ENCODE data around the gene SLC12A5.
"Not testable (repeated sequence)": the region's sequence is repeated elsewhere in the genome, so short reads cannot be mapped to it uniquely, and the experiment has no call there.

The SLC12A5 gene

GRCh38 chr20:46028772-46029371 lies at the start of gene SLC12A5:
TSS of gene SLC12A5 (plus strand) at chr20:46029215. CDS start at chr20:46029345, 130 bp downstream.
- no peak for DNase-seq

GRCh38 chr20:45981261-45981660 lies 47.8 kb upstream of the SLC12A5 start:
- DNase-seq, result no peak

- DNase-seq, result no peak
Measured at GRCh38 chr20:45983279-45983743, 45.7 kb upstream of the SLC12A5 start.

GRCh38 chr20:45985573-45985972 lies 43.4 kb upstream of the SLC12A5 start:
- no peak for DNase-seq

GRCh38 chr20:45987108-45987780 lies 41.8 kb upstream of the SLC12A5 start:
- peak; percentile 17 for DNase-seq

- not testable (repeated sequence) for DNase-seq
Measured at GRCh38 chr20:45988830-45989229, 40.2 kb upstream of the SLC12A5 start.

- no peak for DNase-seq
Measured at GRCh38 chr20:45991616-45992015, 37.4 kb upstream of the SLC12A5 start.

- no peak for DNase-seq
Measured at GRCh38 chr20:45993197-45993951, 35.6 kb upstream of the SLC12A5 start.

GRCh38 chr20:45994761-45995493 lies 34.1 kb upstream of the SLC12A5 start:
- DNase-seq, result no peak

- not testable (repeated sequence) for DNase-seq
Measured at GRCh38 chr20:45995495-45996097, 33.4 kb upstream of the SLC12A5 start.

GRCh38 chr20:45997187-45997586 lies 31.8 kb upstream of the SLC12A5 start:
- no peak for DNase-seq

GRCh38 chr20:45998337-45998736 lies 30.7 kb upstream of the SLC12A5 start:
- DNase-seq, result no peak

- no peak for DNase-seq
Measured at GRCh38 chr20:45998761-45999160, 30.3 kb upstream of the SLC12A5 start.

GRCh38 chr20:45999557-46000261 lies 29.3 kb upstream of the SLC12A5 start:
- DNase-seq, result no peak

GRCh38 chr20:46000262-46000996 lies 28.6 kb upstream of the SLC12A5 start:
- no peak for DNase-seq

- DNase-seq, result no peak
Measured at GRCh38 chr20:46001498-46001897, 27.5 kb upstream of the SLC12A5 start.

- DNase-seq, result no peak
Measured at GRCh38 chr20:46002008-46002407, 27.0 kb upstream of the SLC12A5 start.

- no peak for DNase-seq
Measured at GRCh38 chr20:46004187-46004586, 24.8 kb upstream of the SLC12A5 start.

- DNase-seq, result peak; percentile 75
Measured at GRCh38 chr20:46004889-46005473, 24.0 kb upstream of the SLC12A5 start.

- no peak for DNase-seq
Measured at GRCh38 chr20:46006022-46006705, 22.9 kb upstream of the SLC12A5 start.
